GM12878 (cell line): ENCODE results near the gene FAM200B. TPM values are rescaled to one million over a fixed set of nuclear protein-coding genes. Genes with fewer than 3 reads are reported as not detected.
A peak's percentile ranks its signal among the peaks of the same experiment; 100 is the strongest.

ENCODE experiments used
- BCLAF1 ChIP-seq: fragments of 450-650 bp; IDR thresholded peaks from 2 replicates; pipeline ENCODE4 v1.6.1; 2017; ENCODE audit warnings: antibody characterized with exemption, mild to moderate bottlenecking, moderate library complexity
- BMI1 ChIP-seq: fragments of 450-650 bp; IDR thresholded peaks from 2 replicates; pipeline ENCODE4 v1.6.1; 2016; ENCODE audit warnings: mild to moderate bottlenecking, moderate library complexity, borderline replicate concordance
- CUX1 ChIP-seq: IDR thresholded peaks from 2 replicates; pipeline ENCODE4 v1.6.1; 2012; ENCODE audit warnings: improper control_type of control experiment, low read depth, low read length; ENCODE audit not compliant: insufficient replicate concordance
- E4F1 ChIP-seq: fragments of 450-650 bp; IDR thresholded peaks from 2 replicates; pipeline ENCODE4 v1.6.1; 2018; ENCODE audit warnings: borderline replicate concordance, mild to moderate bottlenecking; ENCODE audit not compliant: partially characterized antibody
- ETV6 ChIP-seq, 2 experiments: fragments of 450-650 bp in 1 of 2; IDR thresholded peaks in 1 of 2; conservative IDR thresholded peaks in 1 of 2; 2 replicates each; pipeline ENCODE4 v1.6.1; 2014; ENCODE audit warnings: antibody characterized with exemption in 1 of 2, borderline replicate concordance in 1 of 2, low read depth in 1 of 2, mild to moderate bottlenecking in 1 of 2, moderate library complexity in 1 of 2
- MLLT1 ChIP-seq: fragments of 450-650 bp; IDR thresholded peaks from 2 replicates; pipeline ENCODE4 v1.6.1; 2016; ENCODE audit warnings: mild to moderate bottlenecking
- NFIC ChIP-seq: IDR thresholded peaks from 2 replicates; pipeline ENCODE4 v1.6.1; 2012; ENCODE audit warnings: low read depth, mild to moderate bottlenecking, inconsistent platforms, low read length, moderate library complexity
- PKNOX1 ChIP-seq: fragments of 450-650 bp; IDR thresholded peaks from 2 replicates; pipeline ENCODE4 v1.6.1; 2016; ENCODE audit warnings: mild to moderate bottlenecking
- POLR2AphosphoS5 ChIP-seq: IDR thresholded peaks from 2 replicates; pipeline ENCODE4 v1.6.1; 2011; ENCODE audit warnings: mild to moderate bottlenecking, low read length, inconsistent platforms
- SMC3 ChIP-seq: IDR thresholded peaks from 2 replicates; pipeline ENCODE4 v1.6.1; 2011; ENCODE audit warnings: low read length, improper control_type of control experiment, borderline replicate concordance
- SPI1 ChIP-seq: IDR thresholded peaks from 2 replicates; pipeline ENCODE4 v1.6.1; 2011; ENCODE audit warnings: low read depth, mild to moderate bottlenecking, low read length, moderate library complexity, borderline replicate concordance; ENCODE audit not compliant: insufficient read depth
- YY1 ChIP-seq: IDR thresholded peaks from 2 replicates; pipeline ENCODE4 v1.6.1; 2011; ENCODE audit warnings: low read depth, mild to moderate bottlenecking, low read length
- ZNF217 ChIP-seq: fragments of 450-650 bp; IDR thresholded peaks from 2 replicates; pipeline ENCODE4 v1.6.1; 2017; ENCODE audit warnings: antibody characterized with exemption, mild to moderate bottlenecking
- ZNF274 ChIP-seq: IDR thresholded peaks from one replicate; pipeline ENCODE4 v1.8.0; 2011; ENCODE audit not compliant: insufficient read length, insufficient read depth
- polyA plus RNA-seq, 11 experiments: library from polyadenylated mRNA; depleted of rRNA in 4 of 11; unstranded in 6 of 11; stranded (reverse) in 5 of 11; fragments of >200 nt; fragmentation: Nextera tagmentation in 4 of 11; fragmentation: Illumina TruSeq in 1 of 11; extraction: Ambion mirVana in 4 of 11; extraction: Trizol in 1 of 11; gene quantifications; 1 replicate in 1 of 11; 2 replicates in 10 of 11; pipeline versions ENCODE4 v1.2.1 to v1.2.3, GENCODE V29; 2011 to 2016; ENCODE audit warnings: inconsistent platforms in 2 of 11, missing spikeins in 2 of 11, low read depth in 1 of 11
- total RNA-seq, 4 experiments: library from RNA; depleted of rRNA in 3 of 4; stranded (reverse); fragments of >200 nt in 3 of 4; fragmentation: Illumina TruSeq in 1 of 4; extraction: Trizol in 1 of 4; gene quantifications; 2 replicates each; pipeline versions ENCODE4 v1.2.1 to v1.2.3, GENCODE V29; 2013 to 2021

Gene FAM200B
- total and polyA plus RNA-seq, 10 of the 15 experiments (the other 5 are each of a cell fraction or from before 2014, with no cell fraction given), result 13.8 to 48.5 (median 25.5) TPM

GRCh38 chr4:15655223-15656037 is 26.2 kb upstream of the FAM200B start, which contains the start of gene FBXL5 (continued):
- TF ChIP-seq CUX1 (no peak), BMI1 (no peak), YY1 (peak; percentile 85), ZNF217 (no peak), SPI1 (no peak), POLR2AphosphoS5 (peak; percentile 83), SMC3 (no peak), E4F1 (no peak), NFIC (no peak; the same call in 1 of the 2 replicates), ETV6 (conservative IDR thresholded peaks at IDR 0.05 in 1 of 2, IDR thresholded peaks at IDR 0.05 in 1 of 2; ENCODE audit: borderline replicate concordance in 1 of 2, low read depth in 1 of 2) (no peak), PKNOX1 (peak; percentile 57; the same call in 1 of the 2 replicates), BCLAF1 (no peak), MLLT1 (peak; percentile 80; the same call in 1 of the 2 replicates), ZNF274 (no peak)
